Hepatocyte (in vitro differentiated cells): ENCODE data around the gene CDKL5. TPM values are rescaled to one million over a fixed set of nuclear protein-coding genes. Genes with fewer than 3 reads are reported as not detected.

Experiments used
- DNase-seq: peaks from one replicate; pipeline ENCODE4 v3.0.0-alpha.2; 2016; ENCODE audit warnings: low spot score
- H2AFZ ChIP-seq: fragments of 200-600 bp; sonication (generic); 2 replicates; pipeline ENCODE4 v1.6.0; 2016; ENCODE audit warnings: antibody characterized with exemption, mild to moderate bottlenecking
- H3K27ac ChIP-seq: fragments of 200-600 bp; sonication (generic); 2 replicates; pipeline ENCODE4 v1.5.1; 2016; ENCODE audit warnings: mild to moderate bottlenecking
- H3K27me3 ChIP-seq: fragments of 200-600 bp; sonication (generic); 2 replicates; pipeline ENCODE4 v1.6.1; 2016
- H3K36me3 ChIP-seq: fragments of 200-600 bp; sonication (generic); replicated peaks from 2 replicates; pipeline ENCODE4 v1.5.1; 2016; ENCODE audit warnings: low read depth; ENCODE audit not compliant: insufficient read depth
- H3K4me1 ChIP-seq: fragments of 200-600 bp; sonication (generic); 2 replicates; pipeline ENCODE4 v1.5.1; 2016; ENCODE audit warnings: mild to moderate bottlenecking, moderate library complexity; ENCODE audit not compliant: insufficient read depth
- H3K4me2 ChIP-seq: fragments of 200-600 bp; sonication (generic); 2 replicates; pipeline ENCODE4 v1.6.0; 2016
- H3K4me3 ChIP-seq: fragments of 200-600 bp; sonication (generic); 2 replicates; pipeline ENCODE4 v1.5.1; 2016; ENCODE audit warnings: mild to moderate bottlenecking
- H3K79me2 ChIP-seq: fragments of 200-600 bp; sonication (generic); 2 replicates; pipeline ENCODE4 v1.6.0; 2017; ENCODE audit warnings: mild to moderate bottlenecking
- H3K9me2 ChIP-seq: fragments of 200-600 bp; sonication (generic); replicated peaks from 2 replicates; pipeline ENCODE4 v1.6.0; 2017; ENCODE audit warnings: mild to moderate bottlenecking; ENCODE audit not compliant: insufficient read depth
- H3K9me3 ChIP-seq: fragments of 200-600 bp; sonication (generic); 2 replicates; pipeline ENCODE4 v1.5.1; 2016; ENCODE audit warnings: low read depth, mild to moderate bottlenecking
- H4K20me1 ChIP-seq: fragments of 200-600 bp; sonication (generic); 2 replicates; pipeline ENCODE4 v1.6.0; 2016; ENCODE audit warnings: mild to moderate bottlenecking; ENCODE audit not compliant: insufficient read depth, poor library complexity, severe bottlenecking
- EZH2 ChIP-seq: fragments of 200-600 bp; sonication (generic); IDR thresholded peaks from 2 replicates; pipeline ENCODE4 v1.6.1; 2016; ENCODE audit warnings: antibody characterized with exemption, mild to moderate bottlenecking, borderline replicate concordance
- EZH2phosphoT487 ChIP-seq: fragments of 200-600 bp; sonication (generic); IDR thresholded peaks from one replicate; pipeline ENCODE4 v1.6.1; 2018; ENCODE audit warnings: antibody characterized with exemption, mild to moderate bottlenecking, low read depth, moderate library complexity; ENCODE audit not compliant: unreplicated experiment, severe bottlenecking
- WGBS: methylation state at CpG from one replicate; pipeline ENCODE4 v1.1.6; 2016; ENCODE audit warnings: low lambda C conversion rate; ENCODE audit errors: missing lambda C conversion rate; 5-methylcytosine and 5-hydroxymethylcytosine counted together
- polyA plus RNA-seq: library from polyadenylated mRNA; unstranded; fragments of >200 nt; fragmentation: Nextera tagmentation; extraction: Ambion mirVana; gene quantifications from 2 replicates; pipeline ENCODE4 v1.2.1, GENCODE V29; 2016
- total RNA-seq: library from RNA; depleted of rRNA; stranded (reverse); fragments of >200 nt; gene quantifications from 2 replicates; pipeline ENCODE4 v1.2.3, GENCODE V29; 2014
- TF ChIP-seq, protein P1 (sequence below): fragments of 200-600 bp; sonication (generic); IDR thresholded peaks from 2 replicates; pipeline ENCODE4 v1.5.1; 2016; ENCODE audit warnings: antibody characterized with exemption, mild to moderate bottlenecking; ENCODE audit not compliant: poor library complexity

Gene CDKL5
- total and polyA plus RNA-seq, 2 experiments from 2014 or later, result 6.5 to 17.7 TPM

DNA sequence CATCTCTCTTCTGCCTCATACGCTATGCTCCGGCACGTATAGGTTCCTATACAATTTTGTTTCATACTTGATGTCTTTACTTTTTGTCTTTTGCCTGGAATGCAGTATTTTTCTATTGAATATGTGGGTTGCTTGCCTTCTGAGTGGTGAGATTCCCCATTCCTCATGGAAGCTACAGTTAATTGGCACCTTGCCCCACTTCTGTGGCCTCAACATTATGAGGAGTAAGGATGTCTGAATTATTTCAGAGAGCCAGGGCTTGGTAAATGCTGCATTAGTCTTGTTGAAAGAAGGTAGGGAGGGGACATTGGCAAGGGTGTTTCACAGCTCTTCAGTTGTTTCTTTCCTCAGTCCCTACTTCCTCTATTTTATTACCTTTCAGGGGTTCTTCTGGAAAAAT is 23.0 kb downstream of the CDKL5 start:
- Histone ChIP-seq H3K27ac (no peak overlapping the region), H3K4me2 (no peak overlapping the region), H3K4me3 (no peak overlapping the region), H3K27me3 (no peaks in the 10 kb centered on the region), H3K9me3 (no peaks in the 10 kb centered on the region), H3K9me2 (no peaks in the 10 kb centered on the region), H3K36me3 (no peaks in the 10 kb centered on the region), H4K20me1 (peaks cover under 1% of the 10 kb centered on the region), H3K4me1 (no peaks in the 10 kb centered on the region), H3K79me2 (peaks cover 62% of the 10 kb centered on the region), H2AFZ (no peak overlapping the region)
- no peak for TF ChIP-seq EZH2
- no peak for TF ChIP-seq EZH2phosphoT487
- TF ChIP-seq, protein P1, sequence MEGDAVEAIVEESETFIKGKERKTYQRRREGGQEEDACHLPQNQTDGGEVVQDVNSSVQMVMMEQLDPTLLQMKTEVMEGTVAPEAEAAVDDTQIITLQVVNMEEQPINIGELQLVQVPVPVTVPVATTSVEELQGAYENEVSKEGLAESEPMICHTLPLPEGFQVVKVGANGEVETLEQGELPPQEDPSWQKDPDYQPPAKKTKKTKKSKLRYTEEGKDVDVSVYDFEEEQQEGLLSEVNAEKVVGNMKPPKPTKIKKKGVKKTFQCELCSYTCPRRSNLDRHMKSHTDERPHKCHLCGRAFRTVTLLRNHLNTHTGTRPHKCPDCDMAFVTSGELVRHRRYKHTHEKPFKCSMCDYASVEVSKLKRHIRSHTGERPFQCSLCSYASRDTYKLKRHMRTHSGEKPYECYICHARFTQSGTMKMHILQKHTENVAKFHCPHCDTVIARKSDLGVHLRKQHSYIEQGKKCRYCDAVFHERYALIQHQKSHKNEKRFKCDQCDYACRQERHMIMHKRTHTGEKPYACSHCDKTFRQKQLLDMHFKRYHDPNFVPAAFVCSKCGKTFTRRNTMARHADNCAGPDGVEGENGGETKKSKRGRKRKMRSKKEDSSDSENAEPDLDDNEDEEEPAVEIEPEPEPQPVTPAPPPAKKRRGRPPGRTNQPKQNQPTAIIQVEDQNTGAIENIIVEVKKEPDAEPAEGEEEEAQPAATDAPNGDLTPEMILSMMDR, result no peak
- no peak for DNase-seq
- WGBS, result 91% methylated on average over 3 of the region's 3 CpGs

DNA sequence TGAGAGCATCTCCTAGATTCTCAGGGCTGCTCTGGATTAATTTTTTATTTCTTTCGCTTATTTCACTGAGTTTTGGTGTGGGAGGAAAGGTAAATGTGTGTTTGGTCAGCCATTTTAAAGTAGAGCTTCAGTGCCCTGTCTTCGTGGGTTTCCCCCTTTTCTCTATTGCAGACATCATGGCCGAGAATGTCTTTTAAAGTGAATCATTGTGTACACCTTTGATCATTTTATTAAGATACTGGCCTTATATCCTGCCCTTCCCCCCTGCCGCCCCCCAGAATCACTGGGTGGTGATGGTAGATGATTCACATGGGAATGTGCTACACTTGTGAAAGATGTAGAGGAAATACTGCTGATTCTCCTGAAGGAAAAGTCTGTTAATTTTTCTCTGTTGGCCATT is 23.8 kb downstream of the CDKL5 start:
- Histone ChIP-seq H3K27ac (no peak overlapping the region), H4K20me1 (peaks cover 5% of the 10 kb centered on the region), H3K4me1 (no peaks in the 10 kb centered on the region), H3K36me3 (no peaks in the 10 kb centered on the region), H3K4me2 (no peak overlapping the region), H3K4me3 (no peak overlapping the region), H2AFZ (no peak overlapping the region), H3K9me2 (no peaks in the 10 kb centered on the region), H3K79me2 (peaks cover 59% of the 10 kb centered on the region), H3K9me3 (no peaks in the 10 kb centered on the region), H3K27me3 (no peaks in the 10 kb centered on the region)
- DNase-seq, result no peak
- WGBS, result 80% methylated on average over 4 of the region's 4 CpGs
- TF ChIP-seq EZH2 (no peak), EZH2phosphoT487 (no peak)
- TF ChIP-seq, protein P1, result no peak

DNA sequence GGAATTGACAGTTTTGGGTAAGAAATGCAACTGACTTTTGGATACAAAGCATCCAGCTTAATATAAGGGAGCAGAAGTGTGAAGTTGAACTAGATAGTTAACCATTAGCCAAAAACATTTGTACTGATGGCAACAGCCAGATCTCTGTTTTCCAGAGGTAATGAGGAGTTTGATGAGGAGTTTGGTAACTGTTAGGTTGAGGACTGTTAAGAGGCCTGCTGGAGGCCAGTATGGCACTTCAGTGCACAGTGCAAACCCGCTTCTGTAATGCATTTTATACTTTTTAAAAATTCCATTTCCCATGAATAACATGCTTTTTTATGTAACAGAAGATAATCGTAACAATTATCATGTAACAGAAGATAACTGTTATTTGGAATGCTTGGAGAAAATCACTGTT is 30.0 kb downstream of the CDKL5 start:
- Histone ChIP-seq H3K36me3 (no peaks in the 10 kb centered on the region), H3K9me2 (no peaks in the 10 kb centered on the region), H3K27ac (no peak overlapping the region), H4K20me1 (peaks cover 5% of the 10 kb centered on the region), H3K4me2 (no peak overlapping the region), H3K9me3 (no peaks in the 10 kb centered on the region), H3K4me3 (no peak overlapping the region), H3K79me2 (peaks cover 57% of the 10 kb centered on the region), H3K4me1 (no peaks in the 10 kb centered on the region), H2AFZ (no peak overlapping the region), H3K27me3 (no peaks in the 10 kb centered on the region)
- no peak for DNase-seq
- WGBS, result 72% methylated on average over 2 of the region's 2 CpGs
- TF ChIP-seq EZH2 (no peak), EZH2phosphoT487 (no peak)
- TF ChIP-seq, protein P1, result no peak

DNA sequence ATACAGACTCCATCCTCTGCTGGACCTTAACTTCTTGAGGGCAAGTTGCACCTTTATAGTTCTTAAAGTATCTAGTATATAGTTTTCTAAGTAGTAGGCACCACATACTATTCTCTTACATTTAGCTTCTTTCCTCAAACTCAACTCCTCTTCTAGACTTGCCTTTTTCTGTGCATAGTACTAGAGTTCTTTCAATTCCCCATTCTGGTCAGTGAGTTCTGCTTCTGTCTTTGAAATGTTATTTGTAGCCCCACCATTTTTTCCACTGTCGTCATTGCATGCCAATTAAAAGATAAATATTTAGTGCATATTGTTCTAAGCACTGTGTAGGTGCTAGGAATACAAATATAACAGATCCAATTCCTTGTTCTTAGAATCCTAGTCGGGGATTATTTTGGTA is 31.6 kb downstream of the CDKL5 start:
- no peaks in the 10 kb centered on the region for H3K9me2 ChIP-seq
- H3K27me3 ChIP-seq, result no peaks in the 10 kb centered on the region
- WGBS, result 66% methylated on average over 2 of the region's 2 CpGs
- H3K4me3 ChIP-seq, result no peak overlapping the region
- no peak for TF ChIP-seq EZH2
- TF ChIP-seq, protein P1, result no peak
- no peak for TF ChIP-seq EZH2phosphoT487
- peaks cover 9% of the 10 kb centered on the region for H4K20me1 ChIP-seq
- H3K27ac ChIP-seq, result no peak overlapping the region
- H3K9me3 ChIP-seq, result no peaks in the 10 kb centered on the region
- peaks cover 59% of the 10 kb centered on the region for H3K79me2 ChIP-seq
- DNase-seq, result no peak
- H3K4me1 ChIP-seq, result no peaks in the 10 kb centered on the region
- H2AFZ ChIP-seq, result no peak overlapping the region
- H3K36me3 ChIP-seq, result no peaks in the 10 kb centered on the region
- no peak overlapping the region for H3K4me2 ChIP-seq
